Spleen (tissue), 11 donors: ENCODE measurements around the gene TDRD12. TPM values are rescaled to one million over a fixed set of nuclear protein-coding genes. Genes with fewer than 3 reads are reported as not detected.
"Not testable (repeated sequence)": the region's sequence is repeated elsewhere in the genome, so short reads cannot be mapped to it uniquely, and the experiment has no call there.

Experiments
- DNase-seq: peaks from one replicate; pipeline ENCODE4 v3.0.0-alpha.2; 2020
- H3K27ac ChIP-seq, 8 donors: fragments of 200-600 bp; sonication (generic) in 7 of 8; 1 replicate in 4 of 8; 2 replicates in 4 of 8; pipeline versions ENCODE4 v1.5.0 to v1.8.0; 2016 to 2021; ENCODE audit warnings: inconsistent platforms in 4 of 8, mild to moderate bottlenecking in 4 of 8, moderate library complexity in 1 of 8
- H3K27me3 ChIP-seq, 7 donors: fragments of 200-600 bp; sonication (generic) in 6 of 7; replicated peaks in 1 of 7; 1 replicate in 4 of 7; 2 replicates in 3 of 7; pipeline versions ENCODE4 v1.5.0 to v1.8.0; 2016 to 2021; ENCODE audit warnings: inconsistent platforms in 3 of 7, mild to moderate bottlenecking in 1 of 7
- H3K36me3 ChIP-seq, 6 donors: fragments of 200-600 bp; sonication (generic) in 5 of 6; 1 replicate in 4 of 6; 2 replicates in 2 of 6; pipeline versions ENCODE4 v1.5.0 to v1.8.0; 2016 to 2021; ENCODE audit warnings: inconsistent platforms in 2 of 6
- H3K4me1 ChIP-seq, 6 donors: fragments of 200-600 bp; sonication (generic) in 5 of 6; 1 replicate in 3 of 6; 2 replicates in 3 of 6; pipeline versions ENCODE4 v1.5.0 to v1.8.0; 2016 to 2021; ENCODE audit warnings: inconsistent platforms in 3 of 6
- H3K4me3 ChIP-seq, 8 donors: fragments of 200-600 bp; sonication (generic) in 7 of 8; 1 replicate in 4 of 8; 2 replicates in 4 of 8; pipeline versions ENCODE4 v1.5.0 to v1.8.0; 2016 to 2021; ENCODE audit warnings: inconsistent platforms in 4 of 8, mild to moderate bottlenecking in 4 of 8, moderate library complexity in 2 of 8
- H3K9me3 ChIP-seq, 8 donors: fragments of 200-600 bp; sonication (generic) in 7 of 8; 1 replicate in 4 of 8; 2 replicates in 4 of 8; pipeline versions ENCODE4 v1.5.0 to v1.8.0; 2016 to 2021; ENCODE audit warnings: inconsistent platforms in 4 of 8
- CTCF ChIP-seq, 11 experiments: fragments of 200-600 bp in 7 of 11; fragments of 450-650 bp in 4 of 11; sonication (generic) in 4 of 11; IDR thresholded peaks in 8 of 11; conservative IDR thresholded peaks in 3 of 11; 1 replicate in 7 of 11; 2 replicates in 4 of 11; pipeline versions ENCODE4 v1.4.0 to v1.8.0; 2016 to 2021; ENCODE audit warnings: antibody characterized with exemption in 11 of 11, inconsistent platforms in 4 of 11, mild to moderate bottlenecking in 1 of 11
- POLR2A ChIP-seq, 3 donors: fragments of 450-650 bp; IDR thresholded peaks; one replicate each; pipeline ENCODE4 v1.5.1; 2017; ENCODE audit warnings: antibody characterized with exemption in 3 of 3, mild to moderate bottlenecking in 1 of 3
- POLR2AphosphoS5 ChIP-seq, 3 donors: sonication (generic); formaldehyde crosslinking; IDR thresholded peaks; one replicate each; pipeline ENCODE4 v1.5.1; 2017; ENCODE audit warnings: antibody characterized with exemption in 3 of 3
- WGBS, 5 donors: extraction: QIAGEN DNeasy Blood & Tissue Kit in 3 of 5; methylation state at CpG; one replicate each; pipeline versions ENCODE4 v1.1.5 to v1.1.7; 2013 to 2018; 5-methylcytosine and 5-hydroxymethylcytosine counted together
- intact Hi-C: fragments of 100-400 bp; cut with DNase I; formaldehyde crosslinking; loops from one replicate; pipeline ENCODE4 v1.15.0; 2023; ENCODE audit warnings: low total_unique reads
- polyA plus RNA-seq, 3 donors: library from polyadenylated mRNA; stranded (reverse); fragments of 200-250 nt; gene quantifications; one replicate each; pipeline ENCODE4 v1.2.1, GENCODE V29; 2013
- total RNA-seq, 7 donors: library from RNA; depleted of rRNA in 3 of 7; stranded (reverse); fragments of >200 nt in 3 of 7; fragmentation: NEBNext Ultra II Directional in 4 of 7; extraction: Animal tissue kit (Norgen Biotek cat#: 25700) in 4 of 7; gene quantifications; one replicate each; pipeline versions ENCODE4 v1.1.0 to v1.2.1, GENCODE V29; 2016 to 2021
- donor health status: healthy with polysubstance abuse.
- donor health status: DM: no; HTN: no; CAD: no; lungs with moderate emphysema.
- donor health status: DM: no; HTN: no; CAD: no.
- donor health status: Bipolar disorder and iron deficiency.
- donor health status: healthy.
- donor health status: DM: no; HTN: no; CAD: no.
- donor health status: DM: yes; HTN: yes; CAD: no.

TDRD12 gene
- total and polyA plus RNA-seq, 10 donors, result 0.03 to 4.3 (median 0.33) TPM; not detected in 4

- intact Hi-C loops, result no loop called here
- H3K9me3 ChIP-seq, result no peaks in the 10 kb centered on the region
- TF ChIP-seq POLR2AphosphoS5 (IDR thresholded peaks at IDR 0.05) (peak; percentile 85 to 93 (median 91)), CTCF (IDR thresholded peaks at IDR 0.05 in 8 of 11, conservative IDR thresholded peaks at IDR 0.05 in 3 of 11) (peak in 1 of 11 experiments; percentile 7), POLR2A (IDR thresholded peaks at IDR 0.05) (peak in 1 of 3 donors; percentile 66)
- H3K27me3 ChIP-seq, result no peaks in the 10 kb centered on the region
- 8 to 21% (median 10%) methylated on average over 14 to 32 of the region's 32 CpGs for WGBS, 5 donors
- H3K27ac ChIP-seq, result peak within 1 kb of the TSS; percentile 76 to 93 (median 90)
- peak; percentile 96 for DNase-seq
- H3K4me1 ChIP-seq, result peaks cover 33 to 68% (median 57%) of the 10 kb centered on the region in 6 donors
- H3K4me3 ChIP-seq, result peak within 1 kb of the TSS; percentile 72 to 94 (median 80)
- H3K36me3 ChIP-seq, result peaks cover 0 to 6% (median 0%) of the 10 kb centered on the region in 6 donors
These were observed 28.1 kb upstream of the TDRD12 start, which contains the start of gene NUDT19 for GRCh38 chr19:32691291-32691951. Gene NUDT19 (plus strand): TSS chr19:32691821. CDS start chr19:32691961, 140 bp downstream.

- DNase-seq, result peak; percentile 94
- Histone ChIP-seq H3K36me3 (peaks cover 0 to 5% (median 0%) of the 10 kb centered on the region in 6 donors), H3K27ac (peak overlapping the region; percentile 76 to 93 (median 90)), H3K27me3 (no peaks in the 10 kb centered on the region), H3K9me3 (no peaks in the 10 kb centered on the region), H3K4me3 (peak overlapping the region; percentile 72 to 94 (median 80)), H3K4me1 (peaks cover 33 to 75% (median 64%) of the 10 kb centered on the region in 6 donors)
- intact Hi-C loops, result no loop called here
- TF ChIP-seq POLR2A (IDR thresholded peaks at IDR 0.05) (no peak), POLR2AphosphoS5 (IDR thresholded peaks at IDR 0.05) (peak; percentile 22 to 61 (median 53))
- 0 to 7% (median 3%) methylated on average over 29 to 93 of the region's 93 CpGs for WGBS, 5 donors
These were observed 27.4 kb upstream of the TDRD12 start for GRCh38 chr19:32691952-32692726.

GRCh38 chr19:32692727-32693061 is 26.9 kb upstream of the TDRD12 start:
- Histone ChIP-seq H3K4me3 (peak overlapping the region; percentile 72 to 94 (median 80)), H3K27ac (peak overlapping the region; percentile 76 to 93 (median 90)), H3K4me1 (peaks cover 33 to 80% (median 69%) of the 10 kb centered on the region in 6 donors), H3K9me3 (no peaks in the 10 kb centered on the region), H3K36me3 (peaks cover 0 to 8% (median 0%) of the 10 kb centered on the region in 6 donors), H3K27me3 (no peaks in the 10 kb centered on the region)
- WGBS, 5 donors, result 20 to 59% (median 43%) methylated on average over 3 to 7 of the region's 7 CpGs
- intact Hi-C loops, result no loop called here
- no peak for TF ChIP-seq POLR2AphosphoS5 (IDR thresholded peaks at IDR 0.05)
- TF ChIP-seq CTCF (IDR thresholded peaks at IDR 0.05 in 8 of 11, conservative IDR thresholded peaks at IDR 0.05 in 3 of 11), result no peak
- no peak for TF ChIP-seq POLR2A (IDR thresholded peaks at IDR 0.05)
- DNase-seq, result no peak

- intact Hi-C loops, H3K9me3 ChIP-seq, DNase-seq, H3K27me3 ChIP-seq: not testable (repeated sequence)
- peak in 1 of 3 donors; percentile 28 for TF ChIP-seq POLR2AphosphoS5 (IDR thresholded peaks at IDR 0.05)
- peak overlapping the region; percentile 72 to 94 (median 80) for H3K4me3 ChIP-seq
- peaks cover 0 to 11% (median under 1%) of the 10 kb centered on the region in 6 donors for H3K36me3 ChIP-seq
- peak overlapping the region in 7 of 8 donors; percentile 79 to 93 (median 91) for H3K27ac ChIP-seq
- peaks cover 33 to 88% (median 71%) of the 10 kb centered on the region in 6 donors for H3K4me1 ChIP-seq
- WGBS, 5 donors, result 50 to 71% (median 58%) methylated on average over 20 of the region's 20 CpGs
These were observed 26.1 kb upstream of the TDRD12 start for GRCh38 chr19:32693151-32694108.

- H3K27me3 ChIP-seq, intact Hi-C loops, H3K9me3 ChIP-seq, DNase-seq: not testable (repeated sequence)
- peaks cover 33 to 94% (median 71%) of the 10 kb centered on the region in 6 donors for H3K4me1 ChIP-seq
- H3K4me3 ChIP-seq, result peak overlapping the region in 3 of 8 donors; percentile 75 to 94 (median 92)
- peak overlapping the region in 7 of 8 donors; percentile 36 to 93 (median 90) for H3K27ac ChIP-seq
- peaks cover 0 to 20% (median 5%) of the 10 kb centered on the region in 6 donors for H3K36me3 ChIP-seq
- 47 to 80% (median 64%) methylated on average over 2 of the region's 2 CpGs for WGBS, 5 donors
These were observed 25.3 kb upstream of the TDRD12 start for GRCh38 chr19:32694316-32694715.

- H3K9me3 ChIP-seq, intact Hi-C loops, H3K27me3 ChIP-seq, DNase-seq: not testable (repeated sequence)
- Histone ChIP-seq H3K36me3 (peaks cover 0 to 26% (median 7%) of the 10 kb centered on the region in 6 donors), H3K4me3 (peak overlapping the region in 2 of 8 donors; percentile 92 to 94), H3K27ac (peak overlapping the region in 7 of 8 donors; percentile 36 to 93 (median 90)), H3K4me1 (peaks cover 33 to 89% (median 70%) of the 10 kb centered on the region in 6 donors)
- WGBS, 5 donors, result 24 to 65% (median 44%) methylated on average over 2 of the region's 2 CpGs
These were observed 24.7 kb upstream of the TDRD12 start for GRCh38 chr19:32694851-32695250.

- peaks cover 0 to 13% (median 3%) of the 10 kb centered on the region in 8 donors for H3K9me3 ChIP-seq
- peak overlapping the region in 5 of 8 donors; percentile 59 to 93 (median 91) for H3K27ac ChIP-seq
- H3K4me1 ChIP-seq, result peaks cover 33 to 82% (median 65%) of the 10 kb centered on the region in 6 donors
- intact Hi-C loops, H3K27me3 ChIP-seq, H3K4me3 ChIP-seq, DNase-seq: not testable (repeated sequence)
- WGBS, 5 donors, result 41 to 65% (median 57%) methylated on average over 6 of the region's 6 CpGs
- H3K36me3 ChIP-seq, result peaks cover 0 to 32% (median 13%) of the 10 kb centered on the region in 6 donors
These were observed 24.1 kb upstream of the TDRD12 start for GRCh38 chr19:32695506-32695905.
